ENCODE data around the gene CCDC93.

Gene CCDC93

GRCh38 chr2:118013724-118014491, at the start of gene CCDC93:
Gene CCDC93, minus strand, starts transcription at chr2:118014070. Its CDS starts 75 bp downstream, at chr2:118013995.
- no peak for TF ChIP-seq CTCF (IDR thresholded peaks at IDR 0.05; ENCODE audit: borderline replicate concordance, control extremely low read depth, extremely low read depth, insufficient read depth, missing control alignments)
- in situ Hi-C loops (cut with MboI; ENCODE audit: low sequenced_read_pairs, unreplicated experiment) = no loop called here
- peak; percentile 97 for DNase-seq (ENCODE audit: low spot score)

- in situ Hi-C loops (cut with MboI; ENCODE audit: low sequenced_read_pairs, unreplicated experiment) = no loop called here
- no peak for TF ChIP-seq CTCF (IDR thresholded peaks at IDR 0.05; ENCODE audit: borderline replicate concordance, control extremely low read depth, extremely low read depth, insufficient read depth, missing control alignments)
- DNase-seq (ENCODE audit: low spot score) = no peak
Measured at GRCh38 chr2:118062669-118063068, 48.8 kb upstream of the CCDC93 start.

DNA sequence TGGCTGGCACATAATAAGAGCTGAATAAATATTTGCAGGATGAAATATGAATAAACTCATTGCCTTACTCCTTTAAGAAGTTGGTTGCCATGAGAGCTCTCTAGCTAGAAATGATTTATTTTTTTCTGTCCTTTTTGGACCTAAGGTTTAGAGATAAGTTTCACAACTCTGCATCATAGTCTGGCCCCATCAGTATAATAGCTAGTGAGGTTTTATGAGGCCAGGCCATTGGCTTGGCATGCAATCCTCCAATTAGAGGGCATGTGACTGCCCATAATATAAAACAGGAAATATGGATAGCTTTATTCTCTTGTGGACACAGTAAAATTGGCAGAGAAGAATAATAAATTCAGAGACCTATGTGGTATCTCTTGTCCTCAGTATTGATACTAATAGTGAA, 48.2 kb upstream of the CCDC93 start:
- no peak for TF ChIP-seq CTCF (IDR thresholded peaks at IDR 0.05; ENCODE audit: borderline replicate concordance, control extremely low read depth, extremely low read depth, insufficient read depth, missing control alignments)
- in situ Hi-C loops (cut with MboI; ENCODE audit: low sequenced_read_pairs, unreplicated experiment) = no loop called here
- DNase-seq (ENCODE audit: low spot score) = no peak

- peak; percentile 11 for DNase-seq (ENCODE audit: low spot score)
- peak; percentile 54 for TF ChIP-seq CTCF (IDR thresholded peaks at IDR 0.05; ENCODE audit: borderline replicate concordance, control extremely low read depth, extremely low read depth, insufficient read depth, missing control alignments)
- in situ Hi-C loops (cut with MboI; ENCODE audit: low sequenced_read_pairs, unreplicated experiment) = no loop called here
Measured at GRCh38 chr2:118061135-118061955, 47.5 kb upstream of the CCDC93 start.

DNA sequence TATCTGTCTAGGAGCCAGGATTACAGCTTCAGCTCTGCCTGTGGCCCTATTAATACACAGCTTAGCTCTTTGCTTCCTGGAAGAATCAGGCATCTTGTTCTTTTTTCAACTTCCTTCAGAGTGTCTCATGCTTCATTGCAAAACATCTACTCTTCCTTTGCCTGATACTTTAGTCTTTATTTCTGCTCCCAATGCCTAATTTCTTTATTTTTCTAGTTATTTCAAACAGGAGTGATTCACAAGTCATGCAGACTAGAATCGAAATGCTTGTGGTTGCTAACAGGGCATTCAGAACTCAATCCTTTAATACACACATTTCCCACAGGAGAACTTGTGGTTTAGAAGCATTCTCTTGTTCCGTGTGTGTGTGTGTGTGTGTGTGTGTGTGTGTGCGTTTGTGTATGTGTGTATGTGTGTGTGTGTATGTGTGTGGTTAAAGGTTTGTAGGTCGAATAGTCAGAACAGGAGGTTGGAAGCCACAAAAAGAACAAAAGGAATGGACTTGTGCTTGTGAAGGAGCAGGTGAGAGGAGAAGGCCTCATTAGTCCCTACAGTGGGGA, 46.1 kb upstream of the CCDC93 start:
- TF ChIP-seq CTCF (IDR thresholded peaks at IDR 0.05; ENCODE audit: borderline replicate concordance, control extremely low read depth, extremely low read depth, insufficient read depth, missing control alignments) = no peak
- no peak for DNase-seq (ENCODE audit: low spot score)
- in situ Hi-C loops (cut with MboI; ENCODE audit: low sequenced_read_pairs, unreplicated experiment) = no loop called here

DNA sequence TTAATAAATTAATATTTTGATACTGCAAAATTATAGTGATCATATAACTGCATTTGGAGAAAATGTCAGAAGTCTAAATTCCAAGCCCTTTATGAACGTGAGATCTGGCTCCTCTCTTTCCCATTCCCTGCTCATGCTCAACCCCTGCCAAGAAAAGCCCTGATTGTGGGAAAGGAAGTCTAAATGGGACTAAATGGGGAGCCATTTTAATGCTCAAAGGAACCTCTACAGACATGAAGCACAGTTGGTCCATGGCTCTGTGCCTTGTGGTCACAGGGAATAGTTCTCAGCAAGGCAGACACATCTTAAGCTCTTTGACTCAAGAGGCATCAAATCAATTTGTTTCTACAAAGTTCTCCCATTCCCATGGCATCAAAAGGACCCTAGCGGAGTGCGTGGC, 45.1 kb upstream of the CCDC93 start:
- no peak for TF ChIP-seq CTCF (IDR thresholded peaks at IDR 0.05; ENCODE audit: borderline replicate concordance, control extremely low read depth, extremely low read depth, insufficient read depth, missing control alignments)
- no peak for DNase-seq (ENCODE audit: low spot score)
- in situ Hi-C loops (cut with MboI; ENCODE audit: low sequenced_read_pairs, unreplicated experiment) = no loop called here
